ENCODE measurements around the gene AGRN.

DNA sequence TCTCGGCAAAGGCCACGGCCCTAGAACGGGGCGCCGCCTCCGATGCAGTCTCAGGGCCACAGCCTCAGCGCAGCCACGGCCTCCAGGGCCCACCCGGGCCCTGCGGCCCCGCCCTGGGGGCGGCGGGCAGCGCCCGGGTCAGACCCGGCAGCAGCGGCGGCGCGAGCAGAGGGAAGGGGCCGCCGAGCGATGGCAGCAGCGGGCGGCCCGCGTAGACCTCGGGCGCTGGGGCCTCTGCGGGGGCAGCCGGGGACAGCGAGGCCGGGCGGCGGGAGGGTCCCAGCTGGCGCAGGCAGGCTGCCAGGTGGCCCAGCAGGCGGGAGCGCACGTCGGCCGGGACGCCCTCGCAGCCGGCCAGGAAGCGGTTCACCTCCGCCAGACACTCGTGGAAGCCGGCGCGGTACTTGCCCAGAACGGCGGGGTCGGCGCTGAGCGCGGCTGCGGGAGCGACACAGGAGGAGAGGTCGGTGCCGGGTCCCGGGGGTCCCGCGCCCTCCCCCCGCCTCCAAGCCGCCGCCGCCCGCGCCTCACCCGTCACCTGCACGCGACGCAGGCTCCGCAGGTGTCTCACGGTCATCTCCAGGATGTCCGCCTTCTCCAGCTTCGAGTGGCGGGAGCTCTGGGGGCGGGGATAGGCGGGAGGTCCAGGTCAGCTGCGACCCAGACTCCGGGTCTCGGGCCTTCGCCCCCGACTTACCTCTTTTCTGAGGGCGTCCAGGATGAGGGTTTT lies 20.8 kb upstream of the AGRN start:
- TF ChIP-seq, protein P1, sequence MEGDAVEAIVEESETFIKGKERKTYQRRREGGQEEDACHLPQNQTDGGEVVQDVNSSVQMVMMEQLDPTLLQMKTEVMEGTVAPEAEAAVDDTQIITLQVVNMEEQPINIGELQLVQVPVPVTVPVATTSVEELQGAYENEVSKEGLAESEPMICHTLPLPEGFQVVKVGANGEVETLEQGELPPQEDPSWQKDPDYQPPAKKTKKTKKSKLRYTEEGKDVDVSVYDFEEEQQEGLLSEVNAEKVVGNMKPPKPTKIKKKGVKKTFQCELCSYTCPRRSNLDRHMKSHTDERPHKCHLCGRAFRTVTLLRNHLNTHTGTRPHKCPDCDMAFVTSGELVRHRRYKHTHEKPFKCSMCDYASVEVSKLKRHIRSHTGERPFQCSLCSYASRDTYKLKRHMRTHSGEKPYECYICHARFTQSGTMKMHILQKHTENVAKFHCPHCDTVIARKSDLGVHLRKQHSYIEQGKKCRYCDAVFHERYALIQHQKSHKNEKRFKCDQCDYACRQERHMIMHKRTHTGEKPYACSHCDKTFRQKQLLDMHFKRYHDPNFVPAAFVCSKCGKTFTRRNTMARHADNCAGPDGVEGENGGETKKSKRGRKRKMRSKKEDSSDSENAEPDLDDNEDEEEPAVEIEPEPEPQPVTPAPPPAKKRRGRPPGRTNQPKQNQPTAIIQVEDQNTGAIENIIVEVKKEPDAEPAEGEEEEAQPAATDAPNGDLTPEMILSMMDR (IDR thresholded peaks at IDR 0.05; ENCODE audit: low read depth, low read length) = no peak
- TF ChIP-seq POLR2A (IDR thresholded peaks at IDR 0.05; ENCODE audit: extremely low read depth, insufficient read length) (no peak), MYC (IDR thresholded peaks at IDR 0.05; ENCODE audit: low read depth, low read length) (no peak)
- TF ChIP-seq, protein P2, sequence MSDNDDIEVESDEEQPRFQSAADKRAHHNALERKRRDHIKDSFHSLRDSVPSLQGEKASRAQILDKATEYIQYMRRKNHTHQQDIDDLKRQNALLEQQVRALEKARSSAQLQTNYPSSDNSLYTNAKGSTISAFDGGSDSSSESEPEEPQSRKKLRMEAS (IDR thresholded peaks at IDR 0.05; ENCODE audit: low read depth, low read length) = no peak
